Central memory CD8-positive, alpha-beta T cell (primary cell): ENCODE results near the gene PRSS8.

Experiments
- ATAC-seq: fragments of 150-1000 bp; cut with Tn5 transposase; replicated peaks from 2 replicates; pipeline ENCODE4 v1.10.0; 2022; ENCODE audit warnings: mild to moderate bottlenecking, moderate FRiP score, moderate number of reproducible peaks; ENCODE audit not compliant: poor library complexity, severe bottlenecking; ENCODE audit errors: extremely low read depth
- DNase-seq, 2 donors: peaks; one replicate each; pipeline ENCODE4 v3.0.0; 2021; ENCODE audit warnings: low spot score in 2 of 2
- H3K27ac Mint-ChIP-seq: one replicate; pipeline ENCODE4 v1.8.0; 2022; ENCODE audit warnings: low read depth, mild to moderate bottlenecking, moderate library complexity, mixed read lengths
- H3K27me3 Mint-ChIP-seq: one replicate; pipeline ENCODE4 v1.8.0; 2022; ENCODE audit warnings: mixed read lengths
- H3K36me3 Mint-ChIP-seq: one replicate; pipeline ENCODE4 v1.8.0; 2022; ENCODE audit warnings: mild to moderate bottlenecking, moderate library complexity, mixed read lengths; ENCODE audit not compliant: insufficient read depth
- H3K4me1 Mint-ChIP-seq: one replicate; pipeline ENCODE4 v1.8.0; 2022; ENCODE audit warnings: mixed read lengths
- H3K4me3 Mint-ChIP-seq: one replicate; pipeline ENCODE4 v1.8.0; 2022; ENCODE audit warnings: mild to moderate bottlenecking, moderate library complexity, mixed read lengths
- H3K9me3 Mint-ChIP-seq: one replicate; pipeline ENCODE4 v1.8.0; 2022; ENCODE audit warnings: mixed read lengths

Gene PRSS8

GRCh38 chr16:31131416-31131815, 4.1 kb downstream of the PRSS8 start:
- peak overlapping the region; percentile 59 for H3K27ac Mint-ChIP-seq
- ATAC-seq (no peak), DNase-seq (no peak)
- H3K27me3 Mint-ChIP-seq = no peaks in the 10 kb centered on the region
- H3K4me3 Mint-ChIP-seq = no peak overlapping the region
- H3K9me3 Mint-ChIP-seq = no peaks in the 10 kb centered on the region
- peaks cover 20% of the 10 kb centered on the region for H3K36me3 Mint-ChIP-seq
- H3K4me1 Mint-ChIP-seq = no peaks in the 10 kb centered on the region

DNA sequence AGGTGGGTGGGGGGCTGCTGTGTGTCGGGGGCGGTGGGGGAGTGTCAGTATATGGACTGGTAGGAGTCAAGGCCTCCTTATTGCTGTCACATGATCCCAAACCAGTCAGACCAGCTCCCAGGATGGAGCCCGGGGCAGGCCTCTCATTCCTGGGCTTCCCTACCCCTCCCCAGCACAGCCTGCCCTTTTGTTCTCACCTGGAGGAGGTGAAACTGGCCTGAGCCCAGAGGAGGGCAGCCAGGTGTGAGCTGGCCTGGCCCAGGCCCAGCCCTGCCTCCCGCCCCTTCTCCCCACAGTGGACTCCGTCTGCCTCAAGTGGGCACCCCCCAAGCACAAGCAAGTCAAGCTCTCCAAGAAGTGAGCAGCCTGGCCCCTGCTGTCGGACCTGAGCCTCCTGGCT, 4.6 kb downstream of the PRSS8 start:
- Mint-ChIP-seq H3K4me3 (no peak overlapping the region), H3K9me3 (no peaks in the 10 kb centered on the region), H3K27ac (peak overlapping the region; percentile 59), H3K36me3 (peaks cover 19% of the 10 kb centered on the region), H3K4me1 (peaks cover 5% of the 10 kb centered on the region), H3K27me3 (no peaks in the 10 kb centered on the region)
- ATAC-seq = no peak
- DNase-seq = no peak

DNA sequence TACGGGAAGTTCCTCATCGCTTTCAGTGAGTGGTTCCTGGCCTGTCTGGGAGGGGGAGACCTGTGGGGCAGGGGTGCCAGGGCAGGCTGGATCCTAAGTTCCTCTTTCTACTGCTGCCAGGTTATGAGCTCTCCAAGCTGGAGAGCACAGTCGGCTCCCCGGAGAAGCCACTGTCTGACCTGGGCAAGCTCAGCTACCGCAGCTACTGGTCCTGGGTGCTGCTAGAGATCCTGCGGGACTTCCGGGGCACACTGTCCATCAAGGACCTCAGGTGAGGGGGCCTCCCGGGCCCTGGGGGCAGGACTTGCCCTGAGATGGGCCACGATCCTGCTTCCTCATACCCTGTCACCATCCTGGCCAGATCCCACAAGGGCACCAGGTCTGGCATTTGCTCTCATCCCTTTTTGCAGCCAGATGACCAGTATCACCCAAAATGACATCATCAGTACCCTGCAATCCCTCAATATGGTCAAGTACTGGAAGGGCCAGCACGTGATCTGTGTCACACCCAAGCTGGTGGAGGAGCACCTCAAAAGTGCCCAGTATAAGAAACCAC, 5.1 kb downstream of the PRSS8 start:
- ATAC-seq = no peak
- peaks cover 9% of the 10 kb centered on the region for H3K4me1 Mint-ChIP-seq
- DNase-seq = no peak
- H3K9me3 Mint-ChIP-seq = no peaks in the 10 kb centered on the region
- H3K27ac Mint-ChIP-seq = no peak overlapping the region
- no peak overlapping the region for H3K4me3 Mint-ChIP-seq
- peaks cover 19% of the 10 kb centered on the region for H3K36me3 Mint-ChIP-seq
- no peaks in the 10 kb centered on the region for H3K27me3 Mint-ChIP-seq

DNA sequence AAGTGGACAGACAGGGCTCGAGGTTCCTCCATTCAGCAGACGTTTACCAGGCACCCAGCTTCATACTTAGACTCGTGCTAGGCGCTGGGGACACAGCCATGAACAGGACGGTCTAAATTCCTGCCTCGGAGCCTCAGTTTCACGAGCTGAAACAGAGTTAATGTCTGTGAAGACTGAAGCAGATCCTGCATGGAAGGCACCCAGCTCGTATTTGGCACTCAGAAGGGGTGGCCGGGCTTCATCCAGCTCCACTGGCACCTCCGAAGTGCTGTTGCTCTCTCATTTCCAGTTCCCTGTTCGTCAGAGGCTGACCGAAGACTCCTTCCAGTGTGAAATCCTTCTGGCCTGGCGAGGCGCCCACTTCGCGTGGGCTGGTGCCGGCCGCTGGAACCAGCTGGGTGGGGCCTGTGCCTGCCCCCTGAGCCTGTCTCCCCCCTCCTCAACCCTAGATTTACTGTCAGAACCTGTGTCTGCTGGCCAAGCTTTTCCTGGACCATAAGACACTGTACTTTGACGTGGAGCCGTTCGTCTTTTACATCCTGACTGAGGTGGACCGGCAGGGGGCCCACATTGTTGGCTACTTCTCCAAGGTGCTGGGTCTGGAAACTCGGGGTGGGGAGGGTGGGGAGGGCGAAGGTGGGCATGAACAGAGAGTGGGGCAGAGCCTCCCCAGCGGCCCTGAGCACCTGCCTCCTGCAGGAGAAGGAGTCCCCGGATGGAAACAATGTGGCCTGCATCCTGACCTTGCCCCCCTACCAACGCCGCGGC, 5.8 kb downstream of the PRSS8 start:
- ATAC-seq (no peak), DNase-seq (no peak)
- peaks cover 9% of the 10 kb centered on the region for H3K4me1 Mint-ChIP-seq
- peaks cover 19% of the 10 kb centered on the region for H3K36me3 Mint-ChIP-seq
- H3K4me3 Mint-ChIP-seq = no peak overlapping the region
- no peaks in the 10 kb centered on the region for H3K27me3 Mint-ChIP-seq
- H3K9me3 Mint-ChIP-seq = no peaks in the 10 kb centered on the region
- no peak overlapping the region for H3K27ac Mint-ChIP-seq

GRCh38 chr16:31128711-31129567, 6.6 kb downstream of the PRSS8 start:
- Mint-ChIP-seq H3K36me3 (peaks cover 23% of the 10 kb centered on the region), H3K9me3 (no peaks in the 10 kb centered on the region), H3K27me3 (no peaks in the 10 kb centered on the region), H3K27ac (no peak overlapping the region), H3K4me1 (peaks cover 9% of the 10 kb centered on the region), H3K4me3 (no peak overlapping the region)
- ATAC-seq (peak; percentile 57), DNase-seq (no peak)

- no peak overlapping the region for H3K27ac Mint-ChIP-seq
- DNase-seq = no peak
- ATAC-seq = no peak
- H3K4me3 Mint-ChIP-seq = no peak overlapping the region
- peaks cover 33% of the 10 kb centered on the region for H3K36me3 Mint-ChIP-seq
- H3K9me3 Mint-ChIP-seq = no peaks in the 10 kb centered on the region
- no peaks in the 10 kb centered on the region for H3K27me3 Mint-ChIP-seq
- peaks cover 9% of the 10 kb centered on the region for H3K4me1 Mint-ChIP-seq
Measured at GRCh38 chr16:31127182-31127581, 8.3 kb downstream of the PRSS8 start.

DNA sequence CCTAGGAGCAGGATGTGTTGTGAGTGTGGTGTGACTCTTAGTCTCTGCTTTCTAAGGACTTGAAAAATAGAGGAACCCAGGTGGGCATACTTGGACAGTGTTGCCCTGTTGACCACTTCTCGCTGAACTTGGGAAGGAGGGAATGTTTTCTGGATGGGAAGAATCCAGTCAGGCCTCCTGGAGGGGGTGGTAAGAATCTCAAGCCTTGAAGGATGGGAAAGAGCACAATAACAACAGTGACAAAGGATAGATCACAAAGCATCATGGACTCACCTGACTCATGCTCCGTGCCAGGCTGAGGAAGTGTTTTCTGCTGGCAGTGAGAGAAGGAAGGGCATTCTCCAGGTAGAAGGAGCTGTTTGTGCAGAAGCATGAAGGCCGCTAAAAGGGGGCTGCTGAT, 9.7 kb downstream of the PRSS8 start:
- no peak for DNase-seq
- Mint-ChIP-seq H3K36me3 (peaks cover 38% of the 10 kb centered on the region), H3K9me3 (no peaks in the 10 kb centered on the region), H3K27ac (peak overlapping the region; percentile 72), H3K4me3 (no peak overlapping the region), H3K27me3 (no peaks in the 10 kb centered on the region), H3K4me1 (peaks cover 9% of the 10 kb centered on the region)
- ATAC-seq = no peak

- Mint-ChIP-seq H3K9me3 (no peaks in the 10 kb centered on the region), H3K4me3 (no peak overlapping the region), H3K27me3 (no peaks in the 10 kb centered on the region), H3K36me3 (peaks cover 41% of the 10 kb centered on the region), H3K27ac (no peak overlapping the region), H3K4me1 (peaks cover 11% of the 10 kb centered on the region)
- DNase-seq (no peak), ATAC-seq (no peak)
Measured at GRCh38 chr16:31120129-31120528, 15.4 kb downstream of the PRSS8 start.

- Mint-ChIP-seq H3K4me3 (peak overlapping the region; percentile 73), H3K27me3 (no peaks in the 10 kb centered on the region), H3K4me1 (peaks cover 11% of the 10 kb centered on the region), H3K27ac (peak overlapping the region; percentile 58), H3K36me3 (peaks cover 34% of the 10 kb centered on the region), H3K9me3 (no peaks in the 10 kb centered on the region)
- ATAC-seq (no peak), DNase-seq (no peak)
Measured at GRCh38 chr16:31118223-31119155, 17.0 kb downstream of the PRSS8 start.

DNA sequence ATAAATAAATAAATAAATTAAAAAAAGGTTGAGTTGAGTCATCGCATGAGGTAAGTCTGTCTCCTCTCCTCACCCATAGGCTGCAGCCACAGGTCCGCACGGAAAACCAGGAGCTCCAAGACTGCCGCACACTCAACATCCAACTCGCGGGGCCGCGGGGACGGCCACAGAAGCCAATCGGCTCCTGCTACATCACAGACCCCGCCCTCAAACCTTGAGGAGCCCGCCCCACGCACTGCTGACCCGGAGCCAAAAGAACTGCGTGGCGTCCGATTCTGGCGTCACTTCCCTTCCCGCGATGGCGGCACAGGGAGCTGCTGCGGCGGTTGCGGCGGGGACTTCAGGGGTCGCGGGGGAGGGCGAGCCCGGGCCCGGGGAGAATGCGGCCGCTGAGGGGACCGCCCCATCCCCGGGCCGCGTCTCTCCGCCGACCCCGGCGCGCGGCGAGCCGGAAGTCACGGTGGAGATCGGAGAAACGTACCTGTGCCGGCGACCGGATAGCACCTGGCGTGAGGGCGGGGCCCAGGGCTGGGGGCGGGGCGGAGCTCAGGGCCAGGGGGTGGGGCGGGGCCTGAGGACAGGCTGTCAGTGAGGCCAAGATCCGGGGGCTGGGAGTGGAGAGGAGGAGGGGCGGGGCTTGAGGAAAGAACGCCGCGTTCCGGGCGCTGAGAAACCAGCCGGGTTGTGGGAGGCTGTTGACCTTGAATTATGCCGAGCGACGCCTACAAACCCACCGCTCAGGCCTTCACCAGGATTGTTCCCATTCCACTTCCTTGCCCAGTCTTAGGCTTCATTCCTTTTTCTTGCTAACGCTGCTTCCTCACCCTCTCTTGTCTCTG, 17.9 kb downstream of the PRSS8 start, which contains the start of gene KAT8:
Gene KAT8, plus strand, starts transcription at position 281 of the 839 bp plus-strand sequence. Its CDS starts 18 bp downstream, at position 299.
- Mint-ChIP-seq H3K27ac (peak within 1 kb of the TSS; percentile 58), H3K36me3 (peaks cover 27% of the 10 kb centered on the region), H3K27me3 (no peaks in the 10 kb centered on the region), H3K4me1 (peaks cover 11% of the 10 kb centered on the region), H3K4me3 (peak within 1 kb of the TSS; percentile 73), H3K9me3 (no peaks in the 10 kb centered on the region)
- DNase-seq (peak; percentile 92 to 96), ATAC-seq (peak; percentile 96)

DNA sequence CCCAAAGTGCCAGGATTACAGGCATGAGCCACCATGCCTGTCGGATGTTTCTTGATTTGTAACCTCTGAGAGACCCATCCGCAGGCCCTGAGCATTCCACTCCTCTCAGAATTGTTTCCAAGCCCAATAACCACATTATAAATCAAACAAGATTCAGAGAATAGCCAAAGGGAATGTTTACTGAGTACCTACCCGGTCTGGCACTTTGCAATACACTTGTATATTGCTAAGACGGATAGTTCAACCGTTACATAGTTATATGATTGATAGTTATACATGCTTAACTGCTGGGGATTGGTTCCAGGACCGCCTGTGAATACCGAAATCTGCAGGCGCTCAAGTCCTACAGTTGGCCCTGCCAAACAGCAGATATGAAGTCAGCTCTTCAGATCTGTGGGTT, 21.1 kb downstream of the PRSS8 start:
- Mint-ChIP-seq H3K36me3 (peaks cover 5% of the 10 kb centered on the region), H3K27me3 (no peaks in the 10 kb centered on the region), H3K9me3 (no peaks in the 10 kb centered on the region), H3K4me3 (no peak overlapping the region), H3K27ac (peak overlapping the region; percentile 35), H3K4me1 (peaks cover 14% of the 10 kb centered on the region)
- DNase-seq (no peak), ATAC-seq (no peak)
